ENCODE measurements around the gene CELF2. TPM values are rescaled to one million over a fixed set of nuclear protein-coding genes. Genes with fewer than 3 reads are reported as not detected.

Gene CELF2
- total RNA-seq, 1 donor from 2014 or later: 77.6 TPM

DNA sequence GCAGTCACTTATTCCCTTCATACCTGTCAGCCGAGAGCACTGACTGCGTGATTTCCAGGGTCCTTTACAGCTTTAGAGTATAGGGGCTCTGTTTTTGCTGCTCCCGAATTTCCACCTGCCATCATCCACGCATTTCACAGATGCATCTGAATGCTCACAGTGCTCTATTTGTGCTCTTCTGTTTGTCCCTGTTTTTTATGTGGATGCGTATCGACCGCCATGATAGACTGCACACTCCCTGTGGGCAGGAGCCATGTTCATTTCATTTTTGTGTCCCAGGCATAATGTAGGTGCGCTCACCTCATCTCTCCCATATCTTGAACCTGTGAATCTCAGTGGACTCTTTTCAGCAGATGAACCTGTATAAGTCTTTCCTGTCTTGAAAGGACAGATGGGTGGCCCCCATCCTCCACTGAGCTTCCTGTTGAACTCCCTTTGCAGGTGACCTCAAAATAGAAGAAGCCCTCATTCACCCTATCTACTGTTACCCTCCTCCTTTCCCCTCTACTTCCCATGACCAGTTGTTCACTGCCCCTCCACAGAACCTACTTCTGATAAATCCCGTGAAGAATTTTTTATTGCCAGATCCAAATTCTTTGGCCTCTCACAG, 228.4 kb downstream of the CELF2 start:
- Mint-ChIP-seq H3K4me1 (peaks cover 18% of the 10 kb centered on the region), H3K27me3 (ENCODE audit: low read depth) (no peaks in the 10 kb centered on the region), H3K27ac (ENCODE audit: unreplicated experiment) (no peak overlapping the region), H3K9me3 (no peaks in the 10 kb centered on the region), H3K4me3 (no peak overlapping the region), H3K36me3 (ENCODE audit: low read depth) (peaks cover 2% of the 10 kb centered on the region)
- TF ChIP-seq CTCF (conservative IDR thresholded peaks at IDR 0.05): no peak
- DNase-seq (ENCODE audit: low read depth, low spot score): no peak

GRCh38 chr10:11246752-11247467, 229.2 kb downstream of the CELF2 start:
- Mint-ChIP-seq H3K9me3 (no peaks in the 10 kb centered on the region), H3K4me3 (no peak overlapping the region), H3K27ac (ENCODE audit: unreplicated experiment) (no peak overlapping the region), H3K4me1 (peaks cover 18% of the 10 kb centered on the region), H3K27me3 (ENCODE audit: low read depth) (no peaks in the 10 kb centered on the region), H3K36me3 (ENCODE audit: low read depth) (peaks cover 2% of the 10 kb centered on the region)
- no peak for TF ChIP-seq CTCF (conservative IDR thresholded peaks at IDR 0.05)
- DNase-seq (ENCODE audit: low read depth, low spot score): no peak

DNA sequence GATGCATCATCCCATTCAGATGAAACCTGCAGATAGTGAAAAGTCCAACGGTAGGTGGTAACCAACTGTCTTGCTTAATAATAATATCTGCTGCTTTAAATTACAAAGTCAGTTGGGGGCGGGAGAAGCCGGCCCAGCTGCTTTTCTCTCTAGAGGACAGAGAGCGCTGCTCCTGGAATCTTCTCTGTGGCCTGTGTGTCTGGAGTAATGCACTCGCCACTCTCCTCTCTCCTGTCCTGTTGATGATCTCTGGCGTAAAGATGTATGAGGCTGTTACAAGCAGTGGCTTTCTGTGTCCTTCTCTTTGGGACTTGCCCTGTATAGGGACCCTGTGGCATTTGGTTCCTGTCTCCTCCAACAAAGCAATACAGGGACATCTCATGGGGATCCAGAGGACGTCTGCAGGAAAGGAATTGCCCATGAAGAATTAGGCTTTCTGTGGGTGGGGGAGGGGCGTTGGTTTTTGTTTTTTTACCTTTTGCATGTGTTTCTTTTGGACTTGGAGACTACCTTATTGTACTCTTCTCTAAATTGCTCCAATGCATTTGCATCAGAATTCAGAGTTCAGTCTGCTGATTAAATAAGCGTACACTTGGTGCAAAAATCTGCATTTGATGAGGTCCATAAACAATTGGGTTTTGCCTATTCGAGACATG, 231.6 kb downstream of the CELF2 start:
- peak overlapping the region; percentile 1 for H3K27ac Mint-ChIP-seq (ENCODE audit: unreplicated experiment)
- H3K4me3 Mint-ChIP-seq: no peak overlapping the region
- H3K27me3 Mint-ChIP-seq (ENCODE audit: low read depth): no peaks in the 10 kb centered on the region

DNA sequence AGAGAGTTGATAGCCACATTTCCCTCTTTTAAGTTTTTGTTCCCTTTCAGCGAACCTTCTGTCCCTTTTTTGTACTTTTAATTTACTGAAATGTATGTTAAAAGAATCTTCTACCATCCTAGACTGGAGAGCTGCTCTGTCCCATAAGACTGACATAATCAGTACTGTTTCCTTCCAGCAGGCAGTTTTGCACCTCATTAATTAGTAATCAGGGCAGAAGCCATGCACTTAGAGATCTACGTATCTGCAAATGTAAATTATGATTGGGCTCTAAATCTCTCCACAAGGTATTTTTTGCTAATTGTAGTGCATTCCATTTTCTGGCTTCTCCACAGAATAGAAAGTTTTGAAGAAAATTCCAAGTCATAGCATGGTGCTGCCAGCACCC, 232.1 kb downstream of the CELF2 start:
- DNase-seq (ENCODE audit: low read depth, low spot score): no peak
- no peak for TF ChIP-seq CTCF (conservative IDR thresholded peaks at IDR 0.05)
- Mint-ChIP-seq H3K4me1 (peaks cover 24% of the 10 kb centered on the region), H3K9me3 (no peaks in the 10 kb centered on the region), H3K27me3 (ENCODE audit: low read depth) (no peaks in the 10 kb centered on the region), H3K4me3 (no peak overlapping the region), H3K27ac (ENCODE audit: unreplicated experiment) (no peak overlapping the region), H3K36me3 (ENCODE audit: low read depth) (peaks cover 10% of the 10 kb centered on the region)

More for the DNA sequence above, 231.6 kb downstream of the CELF2 start:
- TF ChIP-seq CTCF (conservative IDR thresholded peaks at IDR 0.05): no peak
- Mint-ChIP-seq H3K36me3 (ENCODE audit: low read depth) (peaks cover 10% of the 10 kb centered on the region), H3K9me3 (no peaks in the 10 kb centered on the region), H3K4me1 (peaks cover 23% of the 10 kb centered on the region)
- DNase-seq (ENCODE audit: low read depth, low spot score): no peak

- H3K36me3 Mint-ChIP-seq (ENCODE audit: low read depth): peaks cover 11% of the 10 kb centered on the region
- H3K27ac Mint-ChIP-seq (ENCODE audit: unreplicated experiment): no peak overlapping the region
- TF ChIP-seq CTCF (conservative IDR thresholded peaks at IDR 0.05): no peak
- H3K9me3 Mint-ChIP-seq: no peaks in the 10 kb centered on the region
- H3K4me1 Mint-ChIP-seq: peaks cover 24% of the 10 kb centered on the region
- DNase-seq (ENCODE audit: low read depth, low spot score): no peak
- no peak overlapping the region for H3K4me3 Mint-ChIP-seq
- H3K27me3 Mint-ChIP-seq (ENCODE audit: low read depth): no peaks in the 10 kb centered on the region
Measured at GRCh38 chr10:11250304-11250703, 232.6 kb downstream of the CELF2 start.
